Calu3 (cell line): ENCODE data around the gene SF3B4. TPM values are rescaled to one million over a fixed set of nuclear protein-coding genes. Genes with fewer than 3 reads are reported as not detected.
A peak's percentile ranks its signal among the peaks of the same experiment; 100 is the strongest.

ENCODE experiments used
- BruUV-seq: library from RNA; stranded (reverse); fragments of 400-500 nt; replicated peaks from 2 replicates; lab custom pipeline; 2021; lab: Mats Ljungman, UMichigan
- CTCF ChIA-PET: fragments of 300-600 bp; sonication (Branson Sonifier 250); formaldehyde crosslinking; loops from one replicate; lab custom pipeline; 2022; ENCODE audit warnings: antibody characterized with exemption; lab: Charles Lee
- DNase-seq: peaks from one replicate; pipeline ENCODE4 v3.0.0; 2022
- H3K27ac Mint-ChIP-seq: one replicate; pipeline ENCODE4 v1.8.0; 2022; ENCODE audit warnings: mixed read lengths; ENCODE audit not compliant: unreplicated experiment
- H3K27me3 Mint-ChIP-seq: one replicate; pipeline ENCODE4 v1.8.0; 2022; ENCODE audit warnings: mixed read lengths; ENCODE audit not compliant: unreplicated experiment
- H3K36me3 Mint-ChIP-seq: one replicate; pipeline ENCODE4 v1.8.0; 2022; ENCODE audit warnings: mild to moderate bottlenecking, moderate library complexity, mixed read lengths; ENCODE audit not compliant: insufficient read depth, unreplicated experiment
- H3K4me1 Mint-ChIP-seq: one replicate; pipeline ENCODE4 v1.8.0; 2022; ENCODE audit warnings: mild to moderate bottlenecking, low read depth, mixed read lengths; ENCODE audit not compliant: unreplicated experiment
- H3K4me3 Mint-ChIP-seq: one replicate; pipeline ENCODE4 v1.8.0; 2022; ENCODE audit warnings: mild to moderate bottlenecking, low read depth, moderate library complexity, mixed read lengths; ENCODE audit not compliant: unreplicated experiment
- H3K9me3 Mint-ChIP-seq: one replicate; pipeline ENCODE4 v1.8.0; 2022; ENCODE audit warnings: low read depth, mixed read lengths; ENCODE audit not compliant: unreplicated experiment
- intact Hi-C: fragments of 100-400 bp; cut with micrococcal nuclease; formaldehyde crosslinking; loops from one replicate; pipeline ENCODE4 v1.10.0; 2022; ENCODE audit not compliant: unreplicated experiment
- total RNA-seq: library from RNA; stranded (reverse); gene quantifications from 2 replicates; pipeline ENCODE4 v1.2.3, GENCODE V29; 2022
- TF ChIP-seq, protein P1 (sequence below): fragments of 200-600 bp; IDR thresholded peaks from one replicate; pipeline ENCODE4 v1.8.0; 2022; ENCODE audit warnings: antibody characterized with exemption; ENCODE audit not compliant: unreplicated experiment

The SF3B4 gene
- total RNA-seq, 1 experiment from 2014 or later, result 188 TPM

DNA sequence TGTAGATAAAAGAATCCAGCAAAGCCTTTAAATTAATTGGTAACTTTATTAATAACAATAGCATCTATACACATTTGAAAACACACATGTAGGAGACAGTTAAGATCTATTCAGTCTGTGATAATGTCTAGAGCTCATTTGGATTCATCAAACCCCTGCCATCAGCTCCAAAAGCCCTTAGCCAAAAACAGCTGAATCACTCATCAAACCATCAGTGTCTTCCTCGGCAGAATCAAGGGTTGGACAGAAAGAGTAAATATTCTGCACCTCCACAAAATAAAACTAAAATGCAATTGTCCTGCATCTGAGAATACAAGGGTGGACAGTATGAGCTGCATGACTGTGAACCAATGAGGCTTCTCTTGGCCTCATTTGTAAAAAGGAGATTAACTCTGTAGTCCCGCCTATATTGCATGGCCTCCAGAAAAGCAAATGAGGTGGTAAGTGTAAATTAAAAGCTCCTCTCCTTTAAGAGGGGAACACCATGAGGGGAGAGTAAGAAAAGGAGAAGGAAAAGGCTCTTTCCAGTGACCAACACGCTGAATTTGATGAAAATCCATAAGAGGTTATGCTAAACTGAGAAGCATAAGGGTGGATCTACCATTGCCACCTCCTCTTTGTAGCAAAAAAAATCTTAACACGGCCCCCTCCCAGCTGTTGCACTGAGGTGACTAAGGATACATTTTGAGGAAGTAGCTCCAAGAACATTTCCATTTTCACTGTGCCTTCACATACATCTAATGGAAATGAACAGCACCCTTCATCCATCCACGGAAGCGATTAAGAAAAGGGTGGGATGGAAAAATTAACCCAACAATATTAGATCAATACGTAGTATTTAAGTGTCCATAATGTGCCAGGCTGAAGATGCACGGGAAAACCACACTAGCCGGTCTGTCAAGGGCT lies 42.9 kb downstream of the SF3B4 start:
- no peaks in the 10 kb centered on the region for H3K4me1 Mint-ChIP-seq
- TF ChIP-seq, protein P1, sequence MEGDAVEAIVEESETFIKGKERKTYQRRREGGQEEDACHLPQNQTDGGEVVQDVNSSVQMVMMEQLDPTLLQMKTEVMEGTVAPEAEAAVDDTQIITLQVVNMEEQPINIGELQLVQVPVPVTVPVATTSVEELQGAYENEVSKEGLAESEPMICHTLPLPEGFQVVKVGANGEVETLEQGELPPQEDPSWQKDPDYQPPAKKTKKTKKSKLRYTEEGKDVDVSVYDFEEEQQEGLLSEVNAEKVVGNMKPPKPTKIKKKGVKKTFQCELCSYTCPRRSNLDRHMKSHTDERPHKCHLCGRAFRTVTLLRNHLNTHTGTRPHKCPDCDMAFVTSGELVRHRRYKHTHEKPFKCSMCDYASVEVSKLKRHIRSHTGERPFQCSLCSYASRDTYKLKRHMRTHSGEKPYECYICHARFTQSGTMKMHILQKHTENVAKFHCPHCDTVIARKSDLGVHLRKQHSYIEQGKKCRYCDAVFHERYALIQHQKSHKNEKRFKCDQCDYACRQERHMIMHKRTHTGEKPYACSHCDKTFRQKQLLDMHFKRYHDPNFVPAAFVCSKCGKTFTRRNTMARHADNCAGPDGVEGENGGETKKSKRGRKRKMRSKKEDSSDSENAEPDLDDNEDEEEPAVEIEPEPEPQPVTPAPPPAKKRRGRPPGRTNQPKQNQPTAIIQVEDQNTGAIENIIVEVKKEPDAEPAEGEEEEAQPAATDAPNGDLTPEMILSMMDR, result no peak
- intact Hi-C loops, result no loop called here
- CTCF ChIA-PET, result interaction anchor here (1.0 kb wide), 1 partner anchor 303 kb away, joined by 3 read pairs; no protein-coding TSS in a partner anchor
- no peaks in the 10 kb centered on the region for H3K36me3 Mint-ChIP-seq
- H3K9me3 Mint-ChIP-seq, result no peaks in the 10 kb centered on the region
- DNase-seq, result peak; percentile 24
- no peak overlapping the region for H3K27ac Mint-ChIP-seq
- BruUV-seq, result no TSS peak
- no peaks in the 10 kb centered on the region for H3K27me3 Mint-ChIP-seq
- H3K4me3 Mint-ChIP-seq, result no peak overlapping the region

DNA sequence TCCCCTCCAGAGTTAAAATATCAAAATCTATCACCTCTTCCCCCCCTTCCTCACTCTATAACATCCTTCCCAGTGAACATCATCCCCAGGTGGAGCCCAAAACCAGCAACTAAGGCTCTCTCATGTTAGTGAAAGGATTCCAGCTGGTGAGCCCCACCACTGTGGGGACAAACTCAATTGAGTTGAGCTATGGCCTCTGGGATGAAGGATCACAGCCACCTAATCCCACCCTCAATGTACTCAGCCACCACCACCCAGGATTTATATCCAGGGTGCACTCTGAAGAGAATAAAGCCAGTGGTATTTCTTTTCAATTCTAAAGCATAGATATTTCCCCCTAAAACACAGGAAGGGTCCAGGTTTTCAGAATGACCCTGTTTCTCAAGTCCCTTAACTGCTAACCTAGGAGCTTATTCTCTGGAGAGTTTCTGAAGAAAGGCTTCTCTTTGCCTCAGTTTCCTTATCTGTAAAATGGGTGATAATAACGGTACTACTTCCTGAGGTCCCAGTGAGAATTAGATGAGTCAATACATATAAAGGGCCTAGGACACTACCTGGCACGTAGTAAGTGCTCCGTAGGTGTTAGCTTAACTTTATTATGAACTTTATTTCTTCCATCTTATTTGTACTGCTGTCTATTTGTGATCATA lies 43.9 kb downstream of the SF3B4 start:
- H3K27me3 Mint-ChIP-seq, result no peaks in the 10 kb centered on the region
- CTCF ChIA-PET, result no interaction called here
- intact Hi-C loops, result no loop called here
- DNase-seq, result no peak
- no peaks in the 10 kb centered on the region for H3K9me3 Mint-ChIP-seq
- H3K4me3 Mint-ChIP-seq, result no peak overlapping the region
- no TSS peak for BruUV-seq
- TF ChIP-seq, protein P1, result no peak
- H3K36me3 Mint-ChIP-seq, result no peaks in the 10 kb centered on the region
- no peak overlapping the region for H3K27ac Mint-ChIP-seq
- no peaks in the 10 kb centered on the region for H3K4me1 Mint-ChIP-seq

DNA sequence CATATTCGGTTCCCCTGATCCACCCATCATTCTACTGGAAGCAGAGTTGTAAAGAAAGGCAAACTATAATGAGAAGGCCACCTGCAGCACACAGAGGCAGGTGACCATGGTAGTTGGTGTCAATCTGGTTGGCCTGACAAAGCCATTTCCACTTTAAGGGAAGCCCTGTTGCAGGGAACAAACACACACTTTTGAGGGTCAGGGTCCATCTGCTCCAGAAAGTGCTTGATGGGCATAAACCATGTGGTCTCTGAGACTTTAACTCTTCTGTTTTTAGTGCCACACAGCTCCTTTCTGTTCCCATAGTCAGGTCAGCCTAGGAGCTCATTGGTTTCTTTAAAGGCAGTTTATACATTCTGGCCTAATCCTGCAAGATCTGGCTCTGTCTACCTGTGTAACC lies 45.7 kb downstream of the SF3B4 start:
- BruUV-seq, result no TSS peak
- H3K9me3 Mint-ChIP-seq, result no peaks in the 10 kb centered on the region
- TF ChIP-seq, protein P1, result no peak
- H3K4me3 Mint-ChIP-seq, result no peak overlapping the region
- DNase-seq, result no peak
- CTCF ChIA-PET, result no interaction called here
- intact Hi-C loops, result no loop called here
- no peaks in the 10 kb centered on the region for H3K4me1 Mint-ChIP-seq
- no peaks in the 10 kb centered on the region for H3K36me3 Mint-ChIP-seq
- H3K27ac Mint-ChIP-seq, result no peak overlapping the region
- no peaks in the 10 kb centered on the region for H3K27me3 Mint-ChIP-seq

DNA sequence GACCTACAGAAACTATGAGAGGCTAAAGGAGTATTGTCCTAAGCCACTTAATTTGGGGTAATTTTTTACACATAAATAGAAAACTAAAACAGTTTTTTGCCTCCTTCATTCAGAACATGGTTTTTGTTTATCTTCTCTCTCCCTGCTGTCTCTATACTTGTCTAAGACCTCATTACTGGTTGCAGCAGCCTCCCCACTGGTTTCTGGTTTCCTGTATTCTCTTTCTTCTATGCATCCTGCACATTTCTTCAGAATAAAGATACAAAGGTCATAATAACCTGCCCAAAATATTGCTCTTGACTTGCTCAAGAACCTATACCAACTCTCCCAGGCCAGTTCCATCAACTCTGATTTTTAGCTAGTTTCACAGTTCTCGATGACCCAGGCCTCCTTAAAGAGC lies 48.0 kb downstream of the SF3B4 start:
- Mint-ChIP-seq H3K9me3 (no peaks in the 10 kb centered on the region), H3K4me1 (no peaks in the 10 kb centered on the region), H3K4me3 (no peak overlapping the region), H3K36me3 (no peaks in the 10 kb centered on the region), H3K27me3 (no peaks in the 10 kb centered on the region), H3K27ac (no peak overlapping the region)
- CTCF ChIA-PET, result no interaction called here
- intact Hi-C loops, result no loop called here
- TF ChIP-seq, protein P1, result no peak
- no TSS peak for BruUV-seq
- no peak for DNase-seq
